ENCODE data around the gene SLC47A1. TPM values are rescaled to one million over a fixed set of nuclear protein-coding genes. Genes with fewer than 3 reads are reported as not detected.

The SLC47A1 gene
- total and polyA plus RNA-seq, 10 of the 15 experiments (the other 5 are each of a cell fraction or from before 2014, with no cell fraction given), result 0.41 TPM; not detected in 9

- Histone ChIP-seq H3K36me3 (ENCODE audit: control insufficient read depth in 2 of 2, insufficient read depth in 2 of 2, low read length in 1 of 2) (no peaks in the 10 kb centered on the region), H3K4me1 (ENCODE audit: control insufficient read depth, insufficient read depth, low read length) (peaks cover 7% of the 10 kb centered on the region; the same call in 1 of the 2 replicates), H4K20me1 (ENCODE audit: control insufficient read depth, insufficient read depth) (no peaks in the 10 kb centered on the region), H3K27me3 (replicated peaks in 1 of 2; ENCODE audit: control insufficient read depth in 2 of 2, insufficient read depth in 2 of 2, low read length in 1 of 2) (peaks cover 2% of the 10 kb centered on the region in 2 experiments; a peak in 1 of 4 replicates), H3K9ac (ENCODE audit: control insufficient read depth, insufficient read depth, low read length) (no peak overlapping the region), H2AFZ (ENCODE audit: control insufficient read depth, low read depth, low read length) (no peak overlapping the region), H3K4me2 (ENCODE audit: control insufficient read depth, insufficient read depth) (no peak overlapping the region), H3K79me2 (ENCODE audit: control insufficient read depth, insufficient read depth, low read length) (no peaks in the 10 kb centered on the region), H3K27ac (ENCODE audit: control insufficient read depth, insufficient read depth) (no peak overlapping the region), H3K4me3 (no peak overlapping the region), H3K9me3 (replicated peaks; ENCODE audit: control insufficient read depth, insufficient read depth, low read length) (no peaks in the 10 kb centered on the region)
- ChIA-PET RAD21 (ENCODE audit: unreplicated experiment) (no interaction called here), POLR2A (no interaction called here), CTCF (interaction anchor here (0.6 kb wide), 1 partner anchor 16 kb away, joined by 3 read pairs; no protein-coding TSS in a partner anchor), SMC1A (ENCODE audit: uncharacterized antibody, unreplicated experiment) (no interaction called here)
- intact Hi-C loops (cut with micrococcal nuclease; ENCODE audit: unreplicated experiment) (no loop called here), in situ Hi-C loops (cut with MboI) (no loop called here)
- TF ChIP-seq MXI1 (IDR thresholded peaks at IDR 0.05; ENCODE audit: low read depth, low read length) (no peak), SREBF1 (IDR thresholded peaks at IDR 0.05; ENCODE audit: low read length) (no peak), ASH2L (IDR thresholded peaks at IDR 0.05; ENCODE audit: borderline replicate concordance, low read depth) (no peak), IRF5 (IDR thresholded peaks at IDR 0.05; ENCODE audit: borderline replicate concordance) (no peak), CTCF (IDR thresholded peaks at IDR 0.05 in 2 of 3, conservative IDR thresholded peaks at IDR 0.05 in 1 of 3; ENCODE audit: control insufficient read depth in 2 of 3, extremely low read depth in 1 of 3, insufficient read depth in 1 of 3, low read depth in 3 of 3, low read length in 3 of 3) (no peak), KAT2A (conservative IDR thresholded peaks at IDR 0.05; ENCODE audit: control insufficient read depth, low read depth, low read length) (no peak), POLR2AphosphoS5 (IDR thresholded peaks at IDR 0.05; ENCODE audit: low read length) (no peak), STAT1 (conservative IDR thresholded peaks at IDR 0.05) (no peak), NFYB (IDR thresholded peaks at IDR 0.05; ENCODE audit: insufficient read depth, low read depth, low read length) (no peak), CREM (IDR thresholded peaks at IDR 0.05; ENCODE audit: low read depth) (no peak), SPI1 (IDR thresholded peaks at IDR 0.05; ENCODE audit: borderline replicate concordance, insufficient read depth, low read depth, low read length) (no peak), JUND (IDR thresholded peaks at IDR 0.05; ENCODE audit: low read depth, low read length) (no peak), GATAD2B (conservative IDR thresholded peaks at IDR 0.05; ENCODE audit: low read depth) (no peak), ZNF622 (IDR thresholded peaks at IDR 0.05) (no peak)
- DNase-seq (ENCODE audit: low read depth, low spot score), result no peak
- BruUV-seq (replicated peaks), result no TSS peak
- no peak for ATAC-seq
- FAIRE-seq, result no peak
Measured at GRCh38 chr17:19497624-19498023, 36.0 kb upstream of the SLC47A1 start.

Measured in GM12878 (cell line).